Activated gamma-delta T cell treated with anti-CD3 and anti-CD28 coated beads, Interleukin-2, amount 50 U/mL, for 16 hours (primary cell): ENCODE results near the gene VRK1.

ENCODE experiments used
- DNase-seq: peaks from one replicate; pipeline ENCODE4 v3.0.0-alpha.2; 2020; ENCODE audit warnings: low read depth

Gene VRK1

GRCh38 chr14:96920820-96921219 is 123.6 kb downstream of the VRK1 start:
- no peak for DNase-seq

DNA sequence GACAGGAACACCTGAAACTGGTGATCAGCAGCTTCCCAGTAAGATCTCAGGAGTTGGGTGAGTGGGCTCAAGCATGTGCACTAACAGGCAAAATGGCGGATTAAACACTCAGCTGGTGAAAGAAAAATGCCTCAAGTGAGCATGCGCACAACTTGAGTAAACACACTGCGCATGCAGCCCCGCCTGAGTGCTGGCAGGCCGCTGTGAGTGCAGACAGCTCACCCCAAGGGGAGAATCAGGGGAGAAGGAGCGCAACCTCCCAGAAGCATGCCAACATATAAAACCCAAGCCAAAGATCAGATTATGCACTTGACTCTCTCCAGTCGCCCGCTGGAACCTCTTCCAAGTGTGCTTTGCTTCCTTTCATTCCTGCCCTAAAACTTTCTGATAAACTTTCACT is 125.8 kb downstream of the VRK1 start:
- no peak for DNase-seq

DNA sequence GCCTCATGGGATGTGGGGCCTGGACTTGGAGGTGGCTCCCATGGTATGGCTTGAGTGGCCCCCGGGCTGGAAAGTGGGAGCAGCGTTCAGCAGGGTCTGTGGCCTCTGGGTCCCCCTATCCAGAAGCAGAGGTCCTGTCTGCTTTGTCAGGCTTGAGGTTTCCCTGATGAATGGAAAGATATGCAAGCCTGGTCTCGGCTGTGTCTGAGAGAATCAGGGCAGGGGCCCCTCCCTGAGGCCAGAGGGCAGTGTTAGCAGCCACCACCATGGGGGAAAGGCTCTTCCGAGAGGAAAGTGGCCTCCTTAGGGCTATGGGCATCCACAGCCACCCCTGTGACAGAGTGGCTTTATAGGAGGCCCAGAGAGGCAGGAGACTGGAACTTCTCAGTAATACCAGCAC is 128.2 kb downstream of the VRK1 start:
- DNase-seq: no peak

DNA sequence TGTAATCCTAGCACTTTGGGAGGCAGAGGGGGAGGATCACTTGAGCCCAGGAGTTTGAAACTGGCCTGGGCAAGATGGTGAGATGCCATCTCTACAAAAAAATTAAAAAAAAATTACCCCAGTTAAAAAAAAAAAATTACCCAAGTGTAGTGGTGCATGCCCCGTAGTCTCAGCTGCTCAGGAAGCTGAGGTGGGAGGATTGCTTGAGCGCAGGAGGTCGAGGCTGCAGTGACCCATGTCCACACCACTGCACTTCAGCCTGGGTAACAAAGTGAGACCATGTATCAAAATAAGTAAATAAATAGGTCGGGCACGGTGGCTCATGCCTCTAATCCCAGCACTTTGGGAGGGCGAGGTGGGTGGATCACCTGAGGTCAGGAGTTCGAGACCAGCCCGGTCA is 128.8 kb downstream of the VRK1 start:
- no peak for DNase-seq

DNA sequence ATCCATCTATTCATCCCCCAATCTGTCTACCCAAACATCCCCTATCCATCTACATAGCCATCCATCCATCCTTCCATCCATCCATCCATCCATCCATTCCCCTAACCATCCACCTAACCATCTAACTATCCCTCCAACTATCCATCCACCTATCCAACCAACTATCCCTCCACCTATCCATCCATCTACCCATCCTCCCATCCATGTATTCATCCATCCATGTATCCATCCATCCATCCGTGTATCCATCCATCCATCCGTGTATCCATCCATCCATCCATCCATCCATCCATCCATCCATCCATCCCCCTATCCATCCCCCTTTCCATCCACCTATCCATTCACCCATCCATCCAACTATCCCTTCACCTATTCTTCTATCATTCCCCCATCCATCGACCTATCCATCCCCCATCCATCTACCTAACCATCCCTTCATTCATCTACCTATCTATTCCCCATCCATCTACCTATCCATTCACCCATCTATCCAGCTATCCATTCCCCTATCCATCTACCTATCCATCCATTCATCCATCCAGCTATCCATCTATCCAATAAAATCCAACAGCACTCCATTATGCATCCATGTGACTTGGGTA is 131.7 kb downstream of the VRK1 start:
- DNase-seq: no peak

DNA sequence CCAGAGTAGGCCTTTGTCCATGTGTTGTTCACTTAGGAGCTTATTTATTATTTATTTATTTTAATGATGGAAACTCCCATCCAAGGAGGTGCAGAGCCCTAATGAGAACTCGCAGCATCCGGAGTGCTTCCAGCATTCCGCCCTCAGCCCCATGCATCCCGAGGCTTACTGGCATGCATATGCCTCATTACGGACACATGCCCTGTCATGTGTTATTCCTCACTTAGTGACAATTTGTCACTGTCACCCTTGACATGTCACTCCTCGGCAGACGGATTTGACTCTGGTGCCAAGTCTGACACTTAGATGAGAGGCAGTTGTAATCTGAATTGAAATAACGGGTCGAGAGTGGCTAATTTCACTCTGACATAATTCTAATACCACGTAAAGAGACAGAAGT is 132.8 kb downstream of the VRK1 start:
- DNase-seq: no peak

DNA sequence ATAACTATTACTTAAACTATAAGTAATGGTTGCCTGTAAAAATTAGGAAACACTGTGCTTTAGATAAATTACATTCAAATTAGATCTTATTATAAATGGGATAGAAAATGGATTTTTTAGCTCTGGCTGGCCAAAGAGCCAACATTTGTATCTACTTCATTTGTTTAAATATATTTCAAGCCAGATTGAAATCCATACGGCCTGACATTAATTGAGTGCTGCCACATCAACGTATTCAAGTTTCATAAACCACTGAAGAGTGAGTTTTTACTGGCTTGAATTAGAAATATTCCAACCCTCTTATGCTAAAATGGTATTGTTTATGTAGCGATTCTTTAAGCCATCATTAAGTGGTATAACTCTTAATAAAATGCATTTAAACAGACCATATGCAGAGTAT is 133.3 kb downstream of the VRK1 start:
- no peak for DNase-seq
